Activated CD4-positive, alpha-beta T cell treated with anti-CD3 and anti-CD28 coated beads for 48 hours (primary cell): ENCODE measurements around the gene MAN2B2.

Experiments
- DNase-seq: peaks from one replicate; pipeline ENCODE4 v3.0.0-alpha.2; 2020

Gene MAN2B2

DNA sequence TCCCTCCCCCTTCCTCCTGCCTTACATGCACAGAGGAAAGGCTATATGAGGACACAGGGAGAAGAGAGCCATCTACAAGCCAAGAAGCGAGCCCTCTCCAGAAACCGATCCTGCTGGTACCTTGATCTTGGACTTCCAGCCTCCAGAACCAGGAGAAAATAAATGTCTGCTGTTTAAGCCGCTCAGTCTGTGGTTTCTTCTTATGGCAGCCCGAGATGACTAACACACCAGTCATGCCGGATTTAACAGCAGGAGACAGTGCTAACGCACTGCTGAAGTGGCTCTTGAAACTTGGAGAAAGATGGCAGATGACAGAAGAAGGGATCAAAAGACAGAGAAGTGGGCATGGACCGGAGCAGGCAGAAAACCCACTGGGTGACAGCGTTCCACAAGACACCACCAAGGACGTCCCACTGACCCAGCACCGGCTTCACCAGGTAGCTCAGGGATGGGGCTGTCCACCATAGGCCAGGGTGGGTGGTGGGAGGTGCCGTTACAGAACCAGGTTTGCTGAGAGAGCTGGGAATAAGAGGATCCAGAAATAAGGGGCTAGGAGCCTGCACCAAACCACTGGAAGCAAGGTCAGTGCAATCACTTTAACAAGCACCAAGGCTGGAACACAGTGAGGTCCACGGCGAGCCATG, 6.2 kb upstream of the MAN2B2 start:
- no peak for DNase-seq

DNA sequence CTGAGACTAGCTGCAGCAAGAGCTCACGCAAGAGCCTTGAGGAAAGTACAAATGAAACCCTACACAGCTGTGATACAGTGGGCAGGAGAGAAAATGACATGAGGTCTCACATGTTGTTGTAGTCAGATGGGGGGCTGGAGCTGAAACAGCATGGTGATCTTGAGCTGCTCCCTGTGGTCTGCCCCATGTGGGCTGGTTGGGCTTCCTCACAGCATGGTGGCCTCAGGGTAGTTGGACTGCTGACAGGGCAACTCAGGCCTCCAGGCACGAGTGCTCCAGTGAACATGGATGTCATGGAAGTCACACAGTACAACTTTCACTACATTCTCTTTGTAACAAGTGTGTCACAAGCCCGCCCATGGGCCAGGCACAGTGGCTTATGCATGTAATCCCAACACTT, 3.4 kb upstream of the MAN2B2 start:
- DNase-seq = no peak

DNA sequence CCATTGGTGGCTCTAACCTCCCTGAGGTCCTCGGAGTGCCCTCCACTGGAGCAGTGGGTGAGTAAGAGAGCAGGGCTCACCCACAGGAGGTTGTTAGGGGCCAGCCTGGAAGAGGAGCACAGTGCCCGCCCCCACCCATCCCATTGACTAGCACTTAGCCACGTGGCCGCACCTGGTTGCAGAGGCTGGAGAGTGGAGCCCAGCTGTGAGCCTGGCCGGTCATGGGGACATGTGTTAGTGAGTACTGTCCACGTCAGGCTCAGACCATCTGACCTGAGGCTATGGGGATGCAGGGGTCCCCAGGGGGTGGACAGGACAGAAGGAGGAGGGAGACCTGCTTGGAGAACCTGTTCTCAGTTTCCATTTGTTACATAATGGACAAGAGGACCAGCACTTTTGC, 1.4 kb upstream of the MAN2B2 start:
- no peak for DNase-seq

DNA sequence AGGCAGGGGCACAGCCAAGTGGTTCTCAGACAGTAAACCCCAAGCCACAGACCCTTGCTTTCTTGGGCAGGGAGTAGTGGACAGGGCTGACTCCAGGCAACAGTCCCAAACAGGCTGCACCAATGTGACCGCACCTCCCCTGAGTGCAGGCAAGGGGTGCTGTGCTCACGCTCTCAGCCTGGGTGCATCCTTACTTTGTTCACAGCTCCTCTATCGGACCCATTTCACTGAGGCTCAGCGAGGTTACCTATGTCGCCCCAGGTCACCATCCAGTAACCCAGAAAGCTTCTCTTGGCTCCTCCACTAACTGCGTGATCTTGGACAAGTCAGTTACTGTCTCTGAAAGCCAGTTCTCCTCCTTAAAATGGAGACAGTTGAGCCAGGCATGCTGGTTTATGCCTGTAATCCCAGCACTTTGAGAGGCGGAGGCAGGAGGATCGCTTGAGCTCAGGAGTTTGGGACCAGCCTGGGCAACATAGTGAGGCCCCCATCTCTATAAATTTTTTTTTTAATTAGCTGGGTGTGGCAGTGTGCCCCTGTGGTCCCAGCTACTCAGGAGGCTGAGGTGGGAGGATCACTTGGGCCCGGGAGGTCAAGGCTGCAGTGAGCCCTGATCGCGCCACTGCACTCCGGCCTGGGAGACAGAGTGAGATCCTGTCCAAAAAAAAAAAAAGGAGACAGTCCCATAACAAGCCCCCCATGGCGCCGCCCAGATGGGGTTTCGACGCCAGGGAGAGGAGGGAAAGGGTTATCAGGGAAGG, 823 bp upstream of the MAN2B2 start:
- no peak for DNase-seq

DNA sequence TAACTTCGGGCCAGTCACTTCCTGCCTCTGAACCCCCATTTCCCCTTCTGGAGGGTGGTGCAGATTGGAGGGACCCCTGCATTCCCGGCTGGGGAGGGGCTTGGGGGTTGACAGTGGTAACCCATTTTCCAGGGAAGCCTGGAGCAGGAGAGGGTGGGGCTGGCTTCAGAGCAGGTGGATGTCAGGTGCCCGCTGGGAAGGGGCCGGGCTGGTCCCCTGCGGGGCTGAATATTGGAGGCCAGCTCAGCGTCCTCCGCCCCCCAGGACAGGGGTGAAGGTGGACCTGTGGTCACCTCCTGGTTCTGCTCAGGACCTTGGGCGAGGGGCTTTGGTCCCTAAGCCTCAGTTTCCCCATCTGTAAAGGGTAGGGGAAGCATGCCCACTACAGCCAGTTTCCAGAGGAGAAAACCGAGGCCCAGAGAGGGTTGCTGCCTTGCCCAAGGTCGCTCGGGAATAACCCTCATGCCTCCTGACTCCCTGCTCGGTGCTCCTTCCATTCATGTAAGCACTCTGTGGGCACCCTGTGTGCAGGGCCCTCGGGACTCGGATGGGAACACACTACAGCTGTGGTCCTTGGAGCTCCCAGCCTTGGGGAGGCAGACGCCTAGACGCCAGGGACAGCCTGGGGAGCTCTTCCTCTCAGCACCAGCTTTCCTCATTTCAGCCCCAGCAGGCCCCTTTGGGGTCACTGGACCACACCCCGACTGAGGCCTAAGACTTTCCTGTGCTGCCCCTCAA, 683 bp downstream of the MAN2B2 start:
- no peak for DNase-seq

DNA sequence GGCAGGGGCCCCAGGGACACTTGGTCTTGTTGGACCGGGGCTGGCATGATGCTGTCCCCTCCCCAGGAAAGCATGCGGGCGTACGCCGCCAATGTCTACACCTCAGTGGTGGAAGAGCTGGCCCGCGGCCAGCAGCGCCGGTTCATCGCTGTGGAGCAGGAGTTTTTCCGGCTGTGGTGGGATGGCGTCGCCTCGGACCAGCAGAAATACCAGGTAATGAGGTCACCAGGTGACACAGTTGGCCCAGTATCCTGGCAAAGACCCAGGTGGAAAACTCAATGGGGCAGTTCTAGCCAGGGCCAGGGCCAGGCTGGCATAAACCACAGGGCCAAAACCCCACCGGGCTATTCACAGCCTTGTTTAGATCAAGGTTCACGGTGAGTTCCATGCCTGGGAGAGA, 1.5 kb downstream of the MAN2B2 start:
- DNase-seq = no peak

DNA sequence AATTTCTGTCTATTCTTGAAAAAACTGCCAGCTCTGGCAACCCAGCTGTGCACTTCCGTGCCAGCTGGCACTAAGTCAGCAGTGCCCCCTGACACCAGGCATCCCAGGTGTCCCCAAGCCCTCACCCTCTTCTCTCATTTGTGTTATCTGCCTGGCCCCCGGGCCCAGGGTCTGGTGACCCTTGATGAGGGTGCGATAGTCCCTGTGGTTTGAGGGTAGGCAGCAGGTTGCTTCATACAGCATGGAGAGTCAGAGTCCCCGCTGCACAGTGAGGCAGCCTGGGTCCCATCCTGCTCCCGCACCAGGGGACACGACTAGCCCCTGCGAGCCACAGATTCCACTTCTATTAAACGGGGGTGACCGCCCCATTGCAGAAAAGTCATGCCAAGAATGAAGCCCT, 1.9 kb downstream of the MAN2B2 start:
- DNase-seq = no peak

DNA sequence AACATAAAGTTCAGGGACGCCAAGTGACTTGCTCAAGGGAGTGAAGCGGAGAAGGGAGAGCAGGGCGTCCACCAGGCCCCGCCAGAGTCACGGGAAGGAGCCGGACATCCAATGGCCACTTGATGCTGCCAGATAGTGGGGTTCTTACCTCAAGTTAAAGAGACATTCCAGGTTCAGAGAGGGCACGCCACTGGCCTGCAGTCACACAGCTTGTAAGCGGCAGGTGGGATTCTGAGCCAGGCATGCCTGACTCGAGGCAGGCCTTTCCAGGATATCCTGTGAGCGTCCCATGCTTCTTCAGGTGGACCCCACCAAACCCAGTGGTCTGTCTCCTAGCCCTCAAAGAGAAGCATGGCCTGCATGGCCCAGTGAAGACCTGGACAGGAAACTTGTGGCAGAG, 2.4 kb downstream of the MAN2B2 start:
- DNase-seq = no peak

DNA sequence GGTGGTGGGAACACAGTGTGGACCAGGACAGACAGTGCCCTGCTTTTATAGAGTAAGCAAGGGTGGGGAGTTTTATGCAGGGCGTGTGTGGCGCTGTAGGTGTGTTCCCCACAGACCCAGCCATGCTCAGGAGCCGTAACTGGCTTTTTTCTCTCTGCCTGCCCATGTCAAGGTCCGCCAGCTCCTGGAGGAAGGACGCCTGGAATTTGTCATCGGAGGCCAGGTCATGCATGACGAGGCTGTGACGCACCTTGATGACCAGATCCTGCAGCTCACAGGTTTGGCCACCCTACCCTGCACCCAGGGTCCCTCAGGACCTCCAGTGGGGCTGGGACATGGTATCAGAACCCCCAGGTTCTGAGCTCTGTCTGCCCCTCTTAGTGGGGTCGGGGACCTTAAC, 3.2 kb downstream of the MAN2B2 start:
- no peak for DNase-seq

DNA sequence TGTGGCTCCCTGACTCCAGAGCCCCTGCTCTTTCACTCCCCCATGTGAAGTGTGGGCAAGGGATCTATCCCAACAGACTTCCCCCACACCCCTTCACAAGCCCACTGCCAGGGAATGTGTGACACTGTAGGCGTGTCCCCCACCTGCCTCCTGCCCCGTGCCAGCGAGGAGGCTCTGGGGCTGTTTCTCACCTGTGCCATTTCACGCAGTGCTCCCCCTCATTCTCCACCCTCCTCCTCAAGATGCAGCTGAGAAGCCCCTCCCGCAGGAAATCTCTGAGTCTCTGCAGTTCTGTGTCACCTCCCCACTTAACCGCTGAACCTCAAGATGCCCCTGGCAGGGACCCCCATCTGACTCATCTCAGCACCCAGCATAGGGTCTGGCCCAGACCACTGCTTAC, 5.4 kb downstream of the MAN2B2 start:
- no peak for DNase-seq

DNA sequence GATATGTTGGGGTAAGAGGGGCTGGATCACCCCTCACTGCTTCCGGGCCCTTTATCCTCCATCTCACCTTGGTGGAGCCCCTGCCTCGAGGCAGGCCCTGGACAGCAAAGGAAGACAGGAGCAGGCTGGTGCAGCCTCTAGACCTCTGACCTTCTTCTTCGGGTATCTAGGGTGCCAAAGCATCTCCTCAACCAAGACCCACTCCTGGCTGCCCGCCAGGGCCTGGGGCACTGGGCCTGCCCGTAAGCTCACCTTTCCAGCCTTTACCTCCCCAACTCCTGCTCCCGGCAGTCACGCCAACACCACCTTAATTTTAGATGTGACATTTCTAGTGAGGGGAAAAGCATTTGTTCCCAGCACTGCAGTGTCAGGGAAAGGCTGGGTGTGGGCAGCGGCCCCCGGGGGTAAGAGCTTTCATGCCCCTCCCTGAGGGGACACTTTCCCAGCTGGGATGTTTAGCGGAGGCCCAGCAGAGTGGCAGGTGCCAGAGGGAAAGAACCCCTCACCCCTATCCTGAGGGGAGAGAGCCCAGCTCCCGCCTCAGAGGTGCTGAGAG, 6.7 kb downstream of the MAN2B2 start:
- no peak for DNase-seq

DNA sequence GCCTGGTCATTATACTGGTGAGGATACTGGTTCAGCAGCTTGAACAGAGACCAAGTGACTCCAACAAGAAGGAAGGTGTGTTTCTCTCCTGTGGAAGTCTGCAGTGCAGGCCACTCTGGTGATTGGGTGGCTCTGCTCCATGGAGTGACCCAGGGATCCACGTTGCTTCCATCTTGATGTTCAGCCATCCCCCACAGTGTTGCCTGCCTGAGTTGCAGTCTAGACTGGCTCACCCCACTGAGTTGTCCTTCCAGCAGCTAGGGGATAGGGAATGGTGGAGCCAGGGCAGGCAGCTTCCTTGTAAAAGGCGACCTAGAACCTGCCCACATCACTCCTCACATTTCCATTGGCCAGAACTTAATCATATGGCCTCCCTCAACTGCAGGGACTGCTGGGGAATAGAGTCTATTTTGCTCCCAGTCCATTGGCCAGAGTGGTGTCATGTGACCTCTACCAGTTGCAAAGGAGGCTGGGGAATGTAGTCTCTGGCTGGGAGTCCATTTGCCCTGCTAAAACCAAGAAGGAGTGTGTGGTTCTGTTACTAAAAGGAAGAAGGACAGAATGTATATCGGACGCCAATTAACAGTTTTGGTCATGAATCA, 8.0 kb downstream of the MAN2B2 start:
- DNase-seq = peak; percentile 19

DNA sequence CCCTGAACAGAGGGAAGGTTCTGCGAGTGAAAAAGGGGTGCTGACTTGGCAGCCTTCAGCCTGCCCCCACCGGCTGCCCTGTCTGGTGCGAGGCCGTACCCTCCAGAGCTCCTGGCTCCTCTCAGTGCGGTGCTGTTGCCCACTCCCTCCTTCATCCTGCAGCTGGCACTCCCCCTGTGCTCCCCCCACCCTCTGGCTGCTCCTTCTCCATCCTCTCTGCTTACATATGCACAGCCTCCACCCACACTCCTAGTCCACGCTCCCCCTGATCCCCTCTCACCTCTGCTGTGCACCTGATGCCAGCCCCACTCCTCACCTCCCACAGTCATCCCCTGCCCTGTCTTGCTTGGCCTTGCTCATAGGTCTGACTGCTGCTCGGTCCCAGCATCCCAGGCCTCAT, 9.9 kb downstream of the MAN2B2 start:
- DNase-seq = no peak

DNA sequence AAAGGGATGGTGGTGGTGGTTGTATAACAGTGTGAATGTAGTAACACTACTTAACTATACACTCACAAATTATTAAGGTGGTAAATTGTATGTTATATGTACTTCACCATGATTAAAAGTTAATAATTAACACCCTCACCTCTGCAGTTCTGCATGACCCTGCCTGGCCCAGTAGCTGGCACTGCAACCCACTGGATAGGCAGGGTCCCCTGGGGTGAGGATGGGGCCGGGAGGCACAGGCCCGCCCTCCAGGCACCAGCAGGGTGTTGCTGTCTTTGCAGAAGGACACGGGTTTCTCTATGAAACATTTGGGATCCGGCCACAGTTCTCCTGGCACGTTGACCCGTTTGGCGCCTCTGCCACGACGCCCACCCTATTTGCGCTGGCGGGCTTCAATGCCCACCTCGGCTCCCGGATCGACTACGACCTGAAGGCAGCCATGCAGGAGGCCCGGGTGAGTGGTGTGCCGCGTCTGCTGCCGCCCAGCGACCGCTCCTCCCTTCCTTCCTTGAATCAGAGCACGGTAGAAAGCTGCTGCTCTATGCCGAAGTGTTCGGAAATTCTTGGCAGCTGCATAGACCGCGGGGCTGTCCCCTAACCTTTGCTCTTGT, 11.8 kb downstream of the MAN2B2 start:
- no peak for DNase-seq

DNA sequence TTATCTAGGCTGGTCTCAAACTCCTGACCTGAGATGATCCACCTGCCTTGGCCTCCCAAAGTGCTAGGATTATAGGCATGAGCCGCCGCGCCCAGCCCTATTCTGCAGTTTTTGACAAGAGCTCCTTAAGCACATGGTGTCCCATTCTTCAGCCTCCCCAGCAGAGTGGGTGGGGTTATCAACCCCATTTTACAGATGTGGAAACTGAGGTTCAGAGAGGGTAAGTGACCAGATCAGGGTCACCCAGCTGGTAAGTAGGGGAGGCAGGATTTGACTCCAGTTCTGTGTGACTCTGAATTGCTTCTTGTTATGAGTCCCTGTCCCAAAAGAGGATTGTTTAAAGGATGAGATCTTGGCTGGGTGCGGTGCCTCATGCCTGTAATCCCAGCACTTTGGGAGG, 14.5 kb downstream of the MAN2B2 start:
- no peak for DNase-seq

DNA sequence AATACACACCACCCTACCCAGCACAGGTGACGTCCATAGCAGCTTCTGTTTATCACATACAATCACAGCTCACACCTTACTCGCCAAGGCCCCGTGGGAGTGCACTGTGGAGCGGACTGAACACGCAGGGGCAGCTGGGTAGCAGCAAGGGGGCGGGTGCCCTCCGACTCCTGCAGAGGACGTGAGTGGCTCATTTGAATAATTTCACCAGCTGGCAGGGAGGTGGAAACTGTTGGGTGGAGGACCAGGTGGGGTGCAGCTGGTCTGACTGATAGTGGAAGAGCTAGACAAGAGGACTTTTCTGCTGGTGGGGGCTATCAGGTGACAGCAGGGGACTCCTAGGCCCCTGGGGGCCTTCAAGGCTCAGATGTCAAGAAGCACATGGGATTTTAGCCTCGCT, 16.3 kb downstream of the MAN2B2 start:
- no peak for DNase-seq

DNA sequence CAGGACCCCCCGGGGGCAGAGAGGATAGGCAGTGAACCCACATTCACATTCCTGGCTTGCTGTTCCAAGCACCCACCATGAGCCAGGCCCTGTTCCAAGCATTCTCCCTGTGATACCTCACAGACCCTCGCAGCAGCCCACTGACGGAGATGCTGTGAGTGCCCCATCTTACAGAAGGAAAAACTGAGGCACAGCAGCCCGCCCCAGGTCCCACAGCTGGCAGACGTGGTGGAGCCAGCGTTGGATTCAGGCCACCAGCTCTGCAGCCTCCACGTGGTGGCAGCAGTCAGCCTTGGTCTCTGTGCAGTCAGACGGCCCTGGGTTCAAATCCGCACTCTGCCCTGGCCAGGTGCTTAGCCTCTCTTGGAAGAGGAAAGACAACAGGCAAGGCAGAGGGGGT, 16.8 kb downstream of the MAN2B2 start:
- no peak for DNase-seq

DNA sequence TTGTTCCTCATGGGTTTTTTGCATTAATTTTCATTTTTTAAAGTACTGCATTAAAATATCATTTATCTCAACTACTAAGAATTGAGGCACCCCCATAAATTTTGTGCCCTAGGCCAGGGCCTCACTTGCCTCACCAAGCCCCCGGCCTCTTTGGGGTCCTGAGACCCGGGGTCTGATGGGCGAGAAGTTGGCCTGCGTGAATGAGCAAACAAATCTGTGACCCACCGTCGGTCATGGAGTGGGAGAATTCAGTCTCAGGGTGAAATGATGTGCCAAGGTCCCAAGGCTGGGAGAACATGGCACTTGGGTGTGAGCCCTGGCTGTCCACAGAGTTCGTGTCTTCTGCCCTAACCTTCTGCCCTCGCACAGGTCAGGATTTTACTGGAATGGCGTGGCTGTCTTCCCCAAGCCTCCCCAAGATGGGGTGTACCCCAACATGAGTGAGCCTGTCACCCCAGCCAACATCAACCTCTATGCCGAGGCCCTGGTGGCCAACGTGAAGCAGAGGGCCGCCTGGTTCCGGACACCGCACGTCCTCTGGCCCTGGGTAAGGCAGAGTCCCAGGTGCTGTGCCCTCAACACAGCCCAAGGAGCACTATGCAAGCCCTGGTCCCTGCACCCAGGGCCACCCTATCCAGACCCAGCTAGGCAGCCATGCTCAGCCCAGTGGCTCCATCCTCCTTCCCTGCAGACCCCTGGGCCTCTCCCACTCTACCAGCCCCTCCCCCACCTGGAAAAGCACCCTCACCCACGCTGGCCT, 18.0 kb downstream of the MAN2B2 start:
- no peak for DNase-seq

DNA sequence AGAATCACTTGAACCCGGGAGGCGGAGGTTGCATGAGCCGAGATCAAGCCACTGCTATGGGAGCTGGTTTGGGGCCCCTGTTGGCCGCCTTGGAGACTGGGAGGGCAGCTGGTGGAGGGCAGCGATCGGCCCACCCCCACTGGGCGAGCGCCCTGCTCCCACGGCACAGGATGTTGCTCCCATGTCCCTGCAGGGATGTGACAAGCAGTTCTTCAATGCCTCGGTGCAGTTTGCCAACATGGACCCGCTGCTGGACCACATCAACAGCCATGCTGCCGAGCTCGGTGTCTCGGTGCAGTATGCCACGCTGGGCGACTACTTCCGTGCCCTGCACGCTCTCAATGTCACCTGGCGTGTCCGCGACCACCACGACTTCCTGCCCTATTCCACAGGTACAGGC, 19.4 kb downstream of the MAN2B2 start:
- DNase-seq = no peak

DNA sequence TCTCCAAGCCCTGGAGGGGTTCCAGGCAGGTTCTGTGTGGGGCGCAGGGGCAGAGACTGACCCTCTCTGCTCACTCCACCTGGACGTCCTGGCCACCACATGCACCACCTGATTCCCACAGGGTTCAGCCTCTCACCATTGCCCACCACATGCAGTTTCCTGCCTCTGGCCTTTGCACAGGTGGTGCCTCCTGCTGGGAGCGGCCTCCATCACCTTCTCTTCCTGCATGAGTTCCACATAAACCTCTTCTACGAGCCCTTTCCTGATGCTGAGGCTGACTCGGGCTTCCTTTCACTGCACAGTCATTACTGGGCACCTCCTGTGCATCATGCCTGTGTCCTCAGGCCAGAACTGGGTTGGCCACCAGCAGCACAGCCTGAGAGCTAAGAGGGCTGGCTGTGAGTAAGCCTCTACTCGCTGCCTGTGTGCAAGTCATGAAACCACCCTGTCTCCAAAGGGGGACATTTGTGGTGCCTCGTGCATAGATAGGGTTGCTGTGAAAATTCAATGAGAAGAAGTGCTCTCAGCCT, 19.9 kb downstream of the MAN2B2 start:
- no peak for DNase-seq

DNA sequence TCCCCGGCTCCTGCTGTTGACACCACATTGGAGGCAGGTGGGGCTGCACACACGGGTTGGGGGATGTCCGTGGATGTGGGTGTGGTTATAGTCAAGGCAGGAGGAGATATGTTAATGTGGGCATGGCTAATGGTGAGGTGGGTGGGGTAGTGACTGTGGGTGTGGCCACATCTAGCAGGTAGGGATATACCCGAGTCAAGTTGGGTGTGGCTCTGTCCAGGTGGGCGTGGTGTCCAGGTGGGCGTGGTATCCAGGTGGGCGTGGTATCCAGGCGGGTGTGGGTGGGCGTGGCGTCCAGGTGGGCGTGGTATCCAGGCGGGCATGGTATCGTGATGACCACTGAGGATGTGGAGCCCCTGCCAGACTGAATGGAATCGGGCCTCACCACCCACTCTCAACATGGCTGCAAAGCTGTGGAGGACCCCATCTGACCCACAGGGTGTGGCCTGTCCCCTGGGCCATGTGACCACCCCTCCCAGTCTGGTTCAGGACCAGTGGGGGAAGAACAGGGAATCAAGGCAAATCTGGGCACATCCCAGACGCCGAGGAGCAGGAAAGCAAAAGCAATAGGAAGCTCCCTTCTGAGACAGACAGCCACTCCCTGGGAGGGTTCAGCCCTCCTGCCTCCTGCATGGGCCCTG, 21.0 kb downstream of the MAN2B2 start:
- peak; percentile 14 for DNase-seq
